K562 (cell line): ENCODE measurements around the gene BMAL1. TPM values are rescaled to one million over a fixed set of nuclear protein-coding genes. Genes with fewer than 3 reads are reported as not detected.
"Not testable (repeated sequence)": the region's sequence is repeated elsewhere in the genome, so short reads cannot be mapped to it uniquely, and the experiment has no call there.

ENCODE experiments used
- ATAC-seq: fragments of 200-7000 bp; cut with Tn5 transposase; 3 replicates; pipeline ENCODE4 v1.9.1; 2020; ENCODE audit warnings: moderate library complexity
- BruUV-seq: library from RNA; stranded (reverse); fragments of 400-500 nt; replicated peaks from 2 replicates; lab custom pipeline; 2021; lab: Mats Ljungman, UMichigan
- CTCF ChIA-PET: fragments of 300-600 bp; formaldehyde crosslinking; extraction: SDS; loops from one replicate; lab custom pipeline; 2021; ENCODE audit warnings: low intra/inter-chr PET ratio; lab: Yijun Ruan, JAX
- POLR2A ChIA-PET: fragments of 300-600, 350-650 bp; sonication (Branson Sonifier 250); formaldehyde crosslinking; extraction: SDS; loops from one replicate; lab custom pipeline; 2021; ENCODE audit warnings: antibody characterized with exemption, inconsistent platforms; lab: Yijun Ruan, JAX
- DNase-seq, 4 experiments: peaks; one replicate each; pipeline versions ENCODE4 v3.0.0 to v3.0.0-alpha.2; 2011 to 2018; ENCODE audit warnings: low spot score in 3 of 4, mixed read lengths in 3 of 4; ENCODE audit errors: extremely low read depth in 1 of 4
- FAIRE-seq: peaks from 2 replicates; lab custom pipeline; 2011; peaks lifted over from hg19 to GRCh38; lab: Jason Lieb, UNC
- H2AFZ ChIP-seq: 2 replicates; pipeline ENCODE4 v1.6.0; 2011; ENCODE audit warnings: low read depth, low read length, control low read depth, inconsistent platforms
- H3K27ac ChIP-seq: fragments of 200-600 bp; 3 replicates; pipeline ENCODE4 v1.8.0; 2011; ENCODE audit warnings: low read depth, mild to moderate bottlenecking, control low read depth, inconsistent platforms, low read length, moderate library complexity, mixed read lengths; ENCODE audit errors: extremely low read depth
- H3K27me3 ChIP-seq, 2 experiments: fragments of 300-600 bp in 1 of 2; 2 replicates in 1 of 2; 3 replicates in 1 of 2; pipeline versions ENCODE4 v1.6.0 to v1.8.0; 2011; ENCODE audit warnings: inconsistent platforms in 2 of 2, low read length in 2 of 2, mild to moderate bottlenecking in 1 of 2, mixed read lengths in 1 of 2, moderate library complexity in 1 of 2; ENCODE audit not compliant: control insufficient read depth in 2 of 2, insufficient read depth in 2 of 2
- H3K36me3 ChIP-seq: fragments of 300-600 bp; 3 replicates; pipeline ENCODE4 v1.8.0; 2011; ENCODE audit warnings: mild to moderate bottlenecking, low read length, inconsistent platforms; ENCODE audit not compliant: control insufficient read depth, insufficient read depth
- H3K4me1 ChIP-seq, 2 experiments: fragments of 200-600 bp in 1 of 2; replicated peaks in 1 of 2; 2 replicates in 1 of 2; 3 replicates in 1 of 2; pipeline versions ENCODE4 v1.5.1 to v1.8.0; 2011; ENCODE audit warnings: inconsistent platforms in 2 of 2, low read length in 2 of 2, mild to moderate bottlenecking in 1 of 2, mixed read lengths in 1 of 2, moderate library complexity in 1 of 2; ENCODE audit not compliant: control insufficient read depth in 2 of 2, insufficient read depth in 2 of 2
- H3K4me2 ChIP-seq: 2 replicates; pipeline ENCODE4 v1.6.1; 2011; ENCODE audit warnings: low read length, control low read depth, inconsistent platforms, mixed read lengths; ENCODE audit not compliant: insufficient read depth
- H3K4me3 ChIP-seq: fragments of 200-600 bp; sonication (generic), shearing (Covaris generic); 2 replicates; pipeline ENCODE4 v1.5.1; 2016; ENCODE audit warnings: control low read depth, inconsistent platforms
- H3K79me2 ChIP-seq: fragments of 200-600 bp; 3 replicates; pipeline ENCODE4 v1.8.0; 2011; ENCODE audit warnings: low read length, inconsistent platforms; ENCODE audit not compliant: control insufficient read depth, insufficient read depth
- H3K9ac ChIP-seq, 2 experiments: 2 replicates each; pipeline versions ENCODE4 v1.6.0 to v1.6.1; 2011; ENCODE audit warnings: low read depth in 2 of 2, low read length in 2 of 2, control low read depth in 1 of 2, inconsistent platforms in 1 of 2, mild to moderate bottlenecking in 1 of 2, mixed read lengths in 1 of 2; ENCODE audit not compliant: insufficient read depth in 1 of 2
- H3K9me1 ChIP-seq: one replicate; pipeline ENCODE4 v1.6.0; 2011; ENCODE audit warnings: inconsistent platforms, mild to moderate bottlenecking, low read length, moderate library complexity; ENCODE audit not compliant: control insufficient read depth, insufficient read depth
- H3K9me3 ChIP-seq: replicated peaks from 2 replicates; pipeline ENCODE4 v1.5.1; 2011; ENCODE audit warnings: low read depth, low read length, inconsistent platforms; ENCODE audit not compliant: control insufficient read depth, insufficient read depth
- H4K20me1 ChIP-seq: replicated peaks from 2 replicates; pipeline ENCODE4 v1.6.1; 2011; ENCODE audit warnings: low read length, inconsistent platforms, mixed read lengths; ENCODE audit not compliant: control insufficient read depth, insufficient read depth
- HCFC1 ChIP-seq: IDR thresholded peaks from 2 replicates; pipeline ENCODE4 v1.6.1; 2012; ENCODE audit warnings: low read depth, low read length, improper control_type of control experiment
- HMGXB4 ChIP-seq: sonication (generic); formaldehyde crosslinking; IDR thresholded peaks from 2 replicates; pipeline ENCODE4 v1.8.1; 2023; ENCODE audit warnings: mild to moderate bottlenecking, missing genetic modification reagents
- MITF ChIP-seq: IDR thresholded peaks from 2 replicates; pipeline ENCODE4 v1.6.1; 2014; ENCODE audit warnings: antibody characterized with exemption
- SRSF9 ChIP-seq: fragments of 200-400 bp; formaldehyde crosslinking; IDR thresholded peaks from 2 replicates; pipeline ENCODE4 v1.6.1; 2017; ENCODE audit warnings: low read depth, low read length, borderline replicate concordance
- ZBTB11 ChIP-seq, 3 experiments: fragments of 200-800 bp in 1 of 3; fragments of 250-450 bp in 1 of 3; fragments of 450-650 bp in 1 of 3; sonication (Bioruptor Pico) in 1 of 3; sonication (Bioruptor generic) in 1 of 3; formaldehyde crosslinking in 1 of 3; IDR thresholded peaks; 2 replicates each; pipeline versions ENCODE4 v1.6.1 to v1.8.0; 2016 to 2022; ENCODE audit warnings: mild to moderate bottlenecking in 2 of 3, missing genetic modification characterization in 2 of 3, missing compliant biosample characterization in 1 of 3, moderate library complexity in 1 of 3
- WGBS: fragments of 100-300 bp; shearing (Covaris generic); methylation state at CpG from one replicate; pipeline ENCODE4 v1.1.6; 2016; ENCODE audit warnings: low coverage, mixed read lengths; ENCODE audit not compliant: insufficient coverage; ENCODE audit errors: missing lambda C conversion rate; 5-methylcytosine and 5-hydroxymethylcytosine counted together
- in situ Hi-C: fragments of 300-500 bp; cut with MboI; formaldehyde crosslinking; loops from 4 replicates; pipeline ENCODE4 v1.15.0; 2018; ENCODE audit warnings: inconsistent platforms, mixed read lengths
- intact Hi-C: fragments of 100-400 bp; cut with micrococcal nuclease; formaldehyde crosslinking; loops from 2 replicates; pipeline ENCODE4 v1.14.2; 2022
- polyA plus RNA-seq, 8 experiments: library from polyadenylated mRNA; depleted of rRNA in 4 of 8; stranded (reverse) in 5 of 8; unstranded in 3 of 8; fragments of >200 nt; fragmentation: Nextera tagmentation in 2 of 8; fragmentation: Illumina TruSeq in 1 of 8; extraction: Ambion mirVana in 2 of 8; extraction: Trizol in 1 of 8; gene quantifications; 2 replicates each; pipeline versions ENCODE4 v1.2.1 to v1.2.3, GENCODE V29; 2011 to 2014; ENCODE audit warnings: inconsistent platforms in 1 of 8, missing spikeins in 1 of 8
- total RNA-seq, 7 experiments: library from RNA; depleted of rRNA in 6 of 7; stranded (reverse); fragments of >200 nt in 6 of 7; fragmentation: Illumina TruSeq in 2 of 7; extraction: Trizol in 2 of 7; gene quantifications; 2 replicates each; pipeline versions ENCODE4 v1.2.1 to v1.2.3, GENCODE V29; 2011 to 2021; ENCODE audit warnings: low replicate concordance in 1 of 7

Gene BMAL1
- total and polyA plus RNA-seq, 9 of the 15 experiments (the other 6 are each of a cell fraction or from before 2014, with no cell fraction given) = 0.14 to 2.4 (median 0.64) TPM

- H2AFZ ChIP-seq, intact Hi-C loops: not testable (repeated sequence)
Measured at GRCh38 chr11:13258061-13258460, 19.5 kb upstream of the BMAL1 start.

GRCh38 chr11:13258855-13259254 is 18.7 kb upstream of the BMAL1 start:
- BruUV-seq = no TSS peak
- no peak for ATAC-seq

More at GRCh38 chr11:13258061-13258460, 19.5 kb upstream of the BMAL1 start:
- H3K9ac ChIP-seq, H4K20me1 ChIP-seq, H3K4me1 ChIP-seq, H3K36me3 ChIP-seq, H3K4me2 ChIP-seq, H3K9me1 ChIP-seq, CTCF ChIA-PET, in situ Hi-C loops, BruUV-seq, DNase-seq, H3K27ac ChIP-seq, ATAC-seq, H3K79me2 ChIP-seq, H3K9me3 ChIP-seq, H3K4me3 ChIP-seq, FAIRE-seq: not testable (repeated sequence)
- peaks cover 6 to 32% of the 10 kb centered on the region in 2 experiments; a peak in 4 of 5 replicates for H3K27me3 ChIP-seq
- WGBS = 2% methylated on average over 9 of the region's 9 CpGs
- POLR2A ChIA-PET = interaction anchor here (0.6 kb wide), 1 partner anchor 832 kb away, joined by 3 read pairs; no protein-coding TSS in a partner anchor

More at GRCh38 chr11:13258855-13259254, 18.7 kb upstream of the BMAL1 start:
- 0% methylated on average over 1 of the region's 1 CpG for WGBS
- DNase-seq (no peak), FAIRE-seq (no peak)
- H3K79me2 ChIP-seq = no peaks in the 10 kb centered on the region
- ChIA-PET CTCF (no interaction called here), POLR2A (no interaction called here)
- no peak overlapping the region for H3K4me2 ChIP-seq
- no peaks in the 10 kb centered on the region; a peak in 2 of 5 replicates for H3K4me1 ChIP-seq
- H3K36me3 ChIP-seq = no peaks in the 10 kb centered on the region
- no peak overlapping the region for H3K9ac ChIP-seq
- TF ChIP-seq MITF (no peak), SRSF9 (no peak), ZBTB11 (CRISPR knock-in tag; IDR thresholded peaks at IDR 0.05) (no peak), HCFC1 (no peak), HMGXB4 (CRISPR knock-in tag) (no peak)
- in situ Hi-C loops (no loop called here), intact Hi-C loops (no loop called here)
- H3K27me3 ChIP-seq = peaks cover 6 to 34% of the 10 kb centered on the region in 2 experiments; a peak in 4 of 5 replicates
- no peak overlapping the region for H3K4me3 ChIP-seq
- H2AFZ ChIP-seq = no peak overlapping the region
- H3K9me3 ChIP-seq = no peaks in the 10 kb centered on the region
- no peaks in the 10 kb centered on the region for H4K20me1 ChIP-seq
- H3K9me1 ChIP-seq = no peaks in the 10 kb centered on the region
- no peak overlapping the region for H3K27ac ChIP-seq
